GM23338 (cell line): Measurements from ENCODE around the gene HFE. TPM values are rescaled to one million over a fixed set of nuclear protein-coding genes. Genes with fewer than 3 reads are reported as not detected.

ENCODE experiments used
- EZH2phosphoT487 ChIP-seq: fragments of 200-600 bp; sonication (generic); IDR thresholded peaks from one replicate; pipeline ENCODE4 v1.8.1; 2018; ENCODE audit warnings: antibody characterized with exemption; ENCODE audit not compliant: unreplicated experiment
- JUNB ChIP-seq: IDR thresholded peaks from one replicate; pipeline ENCODE4 v1.6.1; 2016; ENCODE audit warnings: antibody characterized with exemption; ENCODE audit not compliant: unreplicated experiment
- NANOG ChIP-seq: IDR thresholded peaks from 2 replicates; pipeline ENCODE4 v1.6.1; 2016; ENCODE audit warnings: antibody characterized with exemption, borderline replicate concordance
- POLR2AphosphoS5 ChIP-seq: IDR thresholded peaks from 2 replicates; pipeline ENCODE4 v1.6.1; 2016; ENCODE audit warnings: antibody characterized with exemption, low read depth
- STAT1 ChIP-seq: IDR thresholded peaks from one replicate; pipeline ENCODE4 v1.6.1; 2016; ENCODE audit warnings: antibody characterized with exemption; ENCODE audit not compliant: unreplicated experiment
- ZNF114 ChIP-seq: fragments of 250-450 bp; sonication (Bioruptor Pico); IDR thresholded peaks from 2 replicates; pipeline ENCODE4 v1.5.0; 2020; ENCODE audit warnings: mild to moderate bottlenecking, moderate library complexity
- ZNF331 ChIP-seq: fragments of 250-450 bp; sonication (Bioruptor Pico); IDR thresholded peaks from 2 replicates; pipeline ENCODE4 v1.5.0; 2020; ENCODE audit warnings: low read depth, mild to moderate bottlenecking, moderate library complexity
- polyA plus RNA-seq: library from polyadenylated mRNA; unstranded; fragments of >200 nt; fragmentation: Nextera tagmentation; extraction: Ambion mirVana; gene quantifications from 2 replicates; pipeline ENCODE4 v1.2.1, GENCODE V29; 2016
- total RNA-seq: library from RNA; depleted of rRNA; stranded (reverse); fragments of >200 nt; shearing (Covaris generic); gene quantifications from 2 replicates; pipeline ENCODE4 v1.2.3, GENCODE V29; 2014
- TF ChIP-seq, protein P1 (sequence below): fragments of 250-450 bp; sonication (Bioruptor Pico); IDR thresholded peaks from 2 replicates; pipeline ENCODE4 v1.5.0; 2020; ENCODE audit warnings: mild to moderate bottlenecking, moderate library complexity
- TF ChIP-seq, protein P2 (sequence below), 2 experiments: fragments of 200-600 bp in 1 of 2; sonication (generic) in 1 of 2; conservative IDR thresholded peaks; 2 replicates each; pipeline versions ENCODE4 v1.5.1 to v1.6.1; 2016 to 2017; ENCODE audit warnings: antibody characterized with exemption in 2 of 2, low read depth in 2 of 2, mild to moderate bottlenecking in 2 of 2, moderate library complexity in 1 of 2
- TF ChIP-seq, protein P3 (sequence below): IDR thresholded peaks from one replicate; pipeline ENCODE4 v1.6.1; 2018; ENCODE audit warnings: antibody characterized with exemption; ENCODE audit not compliant: unreplicated experiment
- TF ChIP-seq, protein P4 (sequence below): IDR thresholded peaks from 2 replicates; pipeline ENCODE4 v1.6.1; 2016; ENCODE audit warnings: antibody characterized with exemption

Gene HFE
- total and polyA plus RNA-seq, 2 experiments from 2014 or later = 0.53 to 0.63 TPM

DNA sequence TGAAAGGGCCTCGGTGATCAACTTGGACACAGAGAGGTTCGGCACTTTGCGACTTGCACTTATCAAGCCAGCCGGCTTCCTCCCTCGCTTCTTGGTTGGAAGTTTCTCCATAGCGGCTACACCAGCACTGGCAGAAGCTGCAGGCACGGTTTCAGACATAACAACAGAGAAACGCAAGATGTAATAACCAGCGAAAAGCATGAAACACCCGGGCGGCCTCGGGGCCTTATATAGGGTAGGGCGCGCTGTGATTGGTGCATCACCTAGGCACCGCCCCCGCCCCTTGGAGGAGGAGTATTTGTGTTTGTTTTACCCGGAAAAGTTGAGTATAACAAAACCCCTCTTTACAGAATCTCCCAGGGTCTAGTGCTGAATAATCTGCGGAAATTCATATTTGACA is 20.7 kb downstream of the HFE start (continued):
- TF ChIP-seq, protein P1, sequence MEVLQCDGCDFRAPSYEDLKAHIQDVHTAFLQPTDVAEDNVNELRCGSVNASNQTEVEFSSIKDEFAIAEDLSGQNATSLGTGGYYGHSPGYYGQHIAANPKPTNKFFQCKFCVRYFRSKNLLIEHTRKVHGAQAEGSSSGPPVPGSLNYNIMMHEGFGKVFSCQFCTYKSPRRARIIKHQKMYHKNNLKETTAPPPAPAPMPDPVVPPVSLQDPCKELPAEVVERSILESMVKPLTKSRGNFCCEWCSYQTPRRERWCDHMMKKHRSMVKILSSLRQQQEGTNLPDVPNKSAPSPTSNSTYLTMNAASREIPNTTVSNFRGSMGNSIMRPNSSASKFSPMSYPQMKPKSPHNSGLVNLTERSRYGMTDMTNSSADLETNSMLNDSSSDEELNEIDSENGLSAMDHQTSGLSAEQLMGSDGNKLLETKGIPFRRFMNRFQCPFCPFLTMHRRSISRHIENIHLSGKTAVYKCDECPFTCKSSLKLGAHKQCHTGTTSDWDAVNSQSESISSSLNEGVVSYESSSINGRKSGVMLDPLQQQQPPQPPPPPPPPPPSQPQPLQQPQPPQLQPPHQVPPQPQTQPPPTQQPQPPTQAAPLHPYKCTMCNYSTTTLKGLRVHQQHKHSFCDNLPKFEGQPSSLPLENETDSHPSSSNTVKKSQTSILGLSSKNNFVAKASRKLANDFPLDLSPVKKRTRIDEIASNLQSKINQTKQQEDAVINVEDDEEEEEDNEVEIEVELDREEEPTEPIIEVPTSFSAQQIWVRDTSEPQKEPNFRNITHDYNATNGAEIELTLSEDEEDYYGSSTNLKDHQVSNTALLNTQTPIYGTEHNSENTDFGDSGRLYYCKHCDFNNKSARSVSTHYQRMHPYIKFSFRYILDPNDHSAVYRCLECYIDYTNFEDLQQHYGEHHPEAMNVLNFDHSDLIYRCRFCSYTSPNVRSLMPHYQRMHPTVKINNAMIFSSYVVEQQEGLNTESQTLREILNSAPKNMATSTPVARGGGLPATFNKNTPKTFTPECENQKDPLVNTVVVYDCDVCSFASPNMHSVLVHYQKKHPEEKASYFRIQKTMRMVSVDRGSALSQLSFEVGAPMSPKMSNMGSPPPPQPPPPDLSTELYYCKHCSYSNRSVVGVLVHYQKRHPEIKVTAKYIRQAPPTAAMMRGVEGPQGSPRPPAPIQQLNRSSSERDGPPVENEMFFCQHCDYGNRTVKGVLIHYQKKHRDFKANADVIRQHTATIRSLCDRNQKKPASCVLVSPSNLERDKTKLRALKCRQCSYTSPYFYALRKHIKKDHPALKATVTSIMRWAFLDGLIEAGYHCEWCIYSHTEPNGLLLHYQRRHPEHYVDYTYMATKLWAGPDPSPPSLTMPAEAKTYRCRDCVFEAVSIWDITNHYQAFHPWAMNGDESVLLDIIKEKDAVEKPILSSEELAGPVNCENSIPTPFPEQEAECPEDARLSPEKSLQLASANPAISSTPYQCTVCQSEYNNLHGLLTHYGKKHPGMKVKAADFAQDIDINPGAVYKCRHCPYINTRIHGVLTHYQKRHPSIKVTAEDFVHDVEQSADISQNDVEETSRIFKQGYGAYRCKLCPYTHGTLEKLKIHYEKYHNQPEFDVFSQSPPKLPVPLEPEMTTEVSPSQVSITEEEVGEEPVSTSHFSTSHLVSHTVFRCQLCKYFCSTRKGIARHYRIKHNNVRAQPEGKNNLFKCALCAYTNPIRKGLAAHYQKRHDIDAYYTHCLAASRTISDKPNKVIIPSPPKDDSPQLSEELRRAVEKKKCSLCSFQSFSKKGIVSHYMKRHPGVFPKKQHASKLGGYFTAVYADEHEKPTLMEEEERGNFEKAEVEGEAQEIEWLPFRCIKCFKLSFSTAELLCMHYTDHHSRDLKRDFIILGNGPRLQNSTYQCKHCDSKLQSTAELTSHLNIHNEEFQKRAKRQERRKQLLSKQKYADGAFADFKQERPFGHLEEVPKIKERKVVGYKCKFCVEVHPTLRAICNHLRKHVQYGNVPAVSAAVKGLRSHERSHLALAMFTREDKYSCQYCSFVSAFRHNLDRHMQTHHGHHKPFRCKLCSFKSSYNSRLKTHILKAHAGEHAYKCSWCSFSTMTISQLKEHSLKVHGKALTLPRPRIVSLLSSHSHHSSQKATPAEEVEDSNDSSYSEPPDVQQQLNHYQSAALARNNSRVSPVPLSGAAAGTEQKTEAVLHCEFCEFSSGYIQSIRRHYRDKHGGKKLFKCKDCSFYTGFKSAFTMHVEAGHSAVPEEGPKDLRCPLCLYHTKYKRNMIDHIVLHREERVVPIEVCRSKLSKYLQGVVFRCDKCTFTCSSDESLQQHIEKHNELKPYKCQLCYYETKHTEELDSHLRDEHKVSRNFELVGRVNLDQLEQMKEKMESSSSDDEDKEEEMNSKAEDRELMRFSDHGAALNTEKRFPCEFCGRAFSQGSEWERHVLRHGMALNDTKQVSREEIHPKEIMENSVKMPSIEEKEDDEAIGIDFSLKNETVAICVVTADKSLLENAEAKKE (CRISPR knock-in tag) = no peak
- TF ChIP-seq EZH2phosphoT487 (no peak), ZNF331 (CRISPR knock-in tag) (no peak), NANOG (no peak), JUNB (no peak), POLR2AphosphoS5 (no peak), ZNF114 (CRISPR knock-in tag) (no peak), STAT1 (no peak)
- TF ChIP-seq, protein P2, sequence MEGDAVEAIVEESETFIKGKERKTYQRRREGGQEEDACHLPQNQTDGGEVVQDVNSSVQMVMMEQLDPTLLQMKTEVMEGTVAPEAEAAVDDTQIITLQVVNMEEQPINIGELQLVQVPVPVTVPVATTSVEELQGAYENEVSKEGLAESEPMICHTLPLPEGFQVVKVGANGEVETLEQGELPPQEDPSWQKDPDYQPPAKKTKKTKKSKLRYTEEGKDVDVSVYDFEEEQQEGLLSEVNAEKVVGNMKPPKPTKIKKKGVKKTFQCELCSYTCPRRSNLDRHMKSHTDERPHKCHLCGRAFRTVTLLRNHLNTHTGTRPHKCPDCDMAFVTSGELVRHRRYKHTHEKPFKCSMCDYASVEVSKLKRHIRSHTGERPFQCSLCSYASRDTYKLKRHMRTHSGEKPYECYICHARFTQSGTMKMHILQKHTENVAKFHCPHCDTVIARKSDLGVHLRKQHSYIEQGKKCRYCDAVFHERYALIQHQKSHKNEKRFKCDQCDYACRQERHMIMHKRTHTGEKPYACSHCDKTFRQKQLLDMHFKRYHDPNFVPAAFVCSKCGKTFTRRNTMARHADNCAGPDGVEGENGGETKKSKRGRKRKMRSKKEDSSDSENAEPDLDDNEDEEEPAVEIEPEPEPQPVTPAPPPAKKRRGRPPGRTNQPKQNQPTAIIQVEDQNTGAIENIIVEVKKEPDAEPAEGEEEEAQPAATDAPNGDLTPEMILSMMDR (conservative IDR thresholded peaks at IDR 0.05; ENCODE audit: low read depth in 2 of 2) = no peak
- TF ChIP-seq, protein P3, sequence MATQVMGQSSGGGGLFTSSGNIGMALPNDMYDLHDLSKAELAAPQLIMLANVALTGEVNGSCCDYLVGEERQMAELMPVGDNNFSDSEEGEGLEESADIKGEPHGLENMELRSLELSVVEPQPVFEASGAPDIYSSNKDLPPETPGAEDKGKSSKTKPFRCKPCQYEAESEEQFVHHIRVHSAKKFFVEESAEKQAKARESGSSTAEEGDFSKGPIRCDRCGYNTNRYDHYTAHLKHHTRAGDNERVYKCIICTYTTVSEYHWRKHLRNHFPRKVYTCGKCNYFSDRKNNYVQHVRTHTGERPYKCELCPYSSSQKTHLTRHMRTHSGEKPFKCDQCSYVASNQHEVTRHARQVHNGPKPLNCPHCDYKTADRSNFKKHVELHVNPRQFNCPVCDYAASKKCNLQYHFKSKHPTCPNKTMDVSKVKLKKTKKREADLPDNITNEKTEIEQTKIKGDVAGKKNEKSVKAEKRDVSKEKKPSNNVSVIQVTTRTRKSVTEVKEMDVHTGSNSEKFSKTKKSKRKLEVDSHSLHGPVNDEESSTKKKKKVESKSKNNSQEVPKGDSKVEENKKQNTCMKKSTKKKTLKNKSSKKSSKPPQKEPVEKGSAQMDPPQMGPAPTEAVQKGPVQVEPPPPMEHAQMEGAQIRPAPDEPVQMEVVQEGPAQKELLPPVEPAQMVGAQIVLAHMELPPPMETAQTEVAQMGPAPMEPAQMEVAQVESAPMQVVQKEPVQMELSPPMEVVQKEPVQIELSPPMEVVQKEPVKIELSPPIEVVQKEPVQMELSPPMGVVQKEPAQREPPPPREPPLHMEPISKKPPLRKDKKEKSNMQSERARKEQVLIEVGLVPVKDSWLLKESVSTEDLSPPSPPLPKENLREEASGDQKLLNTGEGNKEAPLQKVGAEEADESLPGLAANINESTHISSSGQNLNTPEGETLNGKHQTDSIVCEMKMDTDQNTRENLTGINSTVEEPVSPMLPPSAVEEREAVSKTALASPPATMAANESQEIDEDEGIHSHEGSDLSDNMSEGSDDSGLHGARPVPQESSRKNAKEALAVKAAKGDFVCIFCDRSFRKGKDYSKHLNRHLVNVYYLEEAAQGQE = no peak
- TF ChIP-seq, protein P4, sequence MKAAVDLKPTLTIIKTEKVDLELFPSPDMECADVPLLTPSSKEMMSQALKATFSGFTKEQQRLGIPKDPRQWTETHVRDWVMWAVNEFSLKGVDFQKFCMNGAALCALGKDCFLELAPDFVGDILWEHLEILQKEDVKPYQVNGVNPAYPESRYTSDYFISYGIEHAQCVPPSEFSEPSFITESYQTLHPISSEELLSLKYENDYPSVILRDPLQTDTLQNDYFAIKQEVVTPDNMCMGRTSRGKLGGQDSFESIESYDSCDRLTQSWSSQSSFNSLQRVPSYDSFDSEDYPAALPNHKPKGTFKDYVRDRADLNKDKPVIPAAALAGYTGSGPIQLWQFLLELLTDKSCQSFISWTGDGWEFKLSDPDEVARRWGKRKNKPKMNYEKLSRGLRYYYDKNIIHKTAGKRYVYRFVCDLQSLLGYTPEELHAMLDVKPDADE = no peak
